HUES48 (cell line): ENCODE results near the gene RAB19.
A peak's percentile ranks its signal among the peaks of the same experiment; 100 is the strongest.

Source experiments
- H3K27ac ChIP-seq: one replicate; pipeline ENCODE4 v1.7.0; 2013; ENCODE audit warnings: low read depth, low read length, inconsistent platforms
- H3K27me3 ChIP-seq: 2 replicates; pipeline ENCODE4 v1.6.1; 2013; ENCODE audit warnings: mild to moderate bottlenecking, low read length; ENCODE audit not compliant: control insufficient read depth, insufficient read depth
- H3K36me3 ChIP-seq: 2 replicates; pipeline ENCODE4 v1.6.1; 2013; ENCODE audit warnings: low read length; ENCODE audit not compliant: control insufficient read depth, insufficient read depth
- H3K4me1 ChIP-seq: 2 replicates; pipeline ENCODE4 v1.6.1; 2013; ENCODE audit warnings: mild to moderate bottlenecking, low read length; ENCODE audit not compliant: control insufficient read depth, insufficient read depth
- H3K4me3 ChIP-seq: 2 replicates; pipeline ENCODE4 v1.5.1; 2013; ENCODE audit warnings: mild to moderate bottlenecking, low read depth, low read length
- H3K9ac ChIP-seq: 2 replicates; pipeline ENCODE4 v1.6.1; 2013; ENCODE audit warnings: mild to moderate bottlenecking, low read depth, low read length, moderate library complexity
- H3K9me3 ChIP-seq: 2 replicates; pipeline ENCODE4 v1.6.1; 2013; ENCODE audit warnings: low read length; ENCODE audit not compliant: control insufficient read depth, insufficient read depth

RAB19 gene

DNA sequence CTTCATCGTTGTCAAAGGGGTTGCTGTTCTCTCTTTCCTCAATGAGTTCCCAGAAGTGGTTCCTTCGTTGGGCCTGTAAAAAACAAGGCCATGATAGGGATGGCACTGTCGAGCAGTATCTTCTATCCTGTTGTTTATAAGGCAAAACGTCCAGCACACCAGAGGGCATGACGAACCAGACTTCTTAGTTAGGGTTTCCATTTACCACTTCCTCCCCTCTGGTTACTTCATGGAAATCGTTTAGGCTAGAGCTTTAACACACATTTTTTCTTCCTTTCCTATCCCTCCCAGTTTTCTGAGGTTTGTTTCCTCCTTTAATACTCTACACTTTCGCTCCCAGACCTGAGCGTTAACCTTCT is 50.8 kb downstream of the RAB19 start:
- Histone ChIP-seq H3K27me3 (no peaks in the 10 kb centered on the region), H3K4me1 (peaks cover 57% of the 10 kb centered on the region), H3K36me3 (peaks cover 71% of the 10 kb centered on the region), H3K9me3 (no peaks in the 10 kb centered on the region), H3K4me3 (no peak overlapping the region), H3K27ac (peak overlapping the region; percentile 94), H3K9ac (peak overlapping the region; percentile 27; the same call in 1 of the 2 replicates)

DNA sequence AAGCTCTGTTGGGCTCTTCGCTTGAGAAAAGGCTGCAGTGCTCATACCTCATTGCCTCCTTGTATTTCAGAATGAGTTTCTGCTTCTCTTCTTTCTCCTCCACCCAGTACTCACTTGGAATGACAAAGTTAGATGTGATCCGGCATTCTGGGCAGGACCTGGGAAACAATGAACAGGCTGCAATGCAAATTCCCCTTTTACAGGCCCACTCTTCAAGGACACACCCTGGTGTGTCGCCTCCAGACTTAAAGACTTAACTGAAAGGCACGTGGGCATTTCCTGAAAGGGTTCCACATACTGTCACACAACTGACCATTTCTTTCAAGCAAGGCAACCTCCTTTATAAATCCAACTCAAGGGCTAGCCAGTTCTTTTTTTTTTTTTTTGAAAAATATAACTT is 51.9 kb downstream of the RAB19 start:
- Histone ChIP-seq H3K36me3 (peaks cover 76% of the 10 kb centered on the region), H3K9me3 (no peaks in the 10 kb centered on the region), H3K9ac (no peak overlapping the region; the same call in 1 of the 2 replicates), H3K4me3 (0 out of 2 replicates have a peak overlapping the region, but pooled peaks have one; percentile 20), H3K27me3 (no peaks in the 10 kb centered on the region), H3K4me1 (peaks cover 54% of the 10 kb centered on the region), H3K27ac (peak overlapping the region; percentile 94)

DNA sequence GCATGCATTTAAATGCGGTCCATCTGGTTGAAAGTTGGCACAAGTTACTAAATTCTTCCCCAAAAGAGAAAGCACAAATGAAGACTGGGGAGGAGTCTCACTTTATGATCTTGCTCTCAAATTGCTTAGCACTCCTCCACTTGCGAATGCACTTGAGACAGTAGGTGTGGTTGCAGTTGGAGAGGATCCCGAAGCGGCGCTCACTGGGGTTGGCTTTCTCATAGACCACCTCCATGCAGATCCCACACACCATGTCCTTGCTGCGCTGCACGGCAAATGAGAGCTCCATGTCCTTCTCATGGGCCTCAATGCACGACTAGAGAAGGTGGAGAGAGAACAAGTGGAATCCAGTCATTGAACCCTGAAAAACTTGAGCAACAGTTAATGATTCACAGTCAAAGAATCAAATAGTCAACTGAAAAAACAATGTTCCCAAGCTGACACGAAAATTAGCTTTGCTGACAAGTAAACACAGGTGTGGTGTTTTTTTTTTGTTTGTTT is 52.7 kb downstream of the RAB19 start:
- peaks cover 50% of the 10 kb centered on the region for H3K4me1 ChIP-seq
- H3K9me3 ChIP-seq, result no peaks in the 10 kb centered on the region
- peaks cover 84% of the 10 kb centered on the region for H3K36me3 ChIP-seq
- H3K9ac ChIP-seq, result no peak overlapping the region
- no peaks in the 10 kb centered on the region for H3K27me3 ChIP-seq
- H3K27ac ChIP-seq, result peak overlapping the region; percentile 94
- no peak overlapping the region for H3K4me3 ChIP-seq

GRCh38 chr7:140458201-140458600 is 54.3 kb downstream of the RAB19 start:
- no peaks in the 10 kb centered on the region for H3K9me3 ChIP-seq
- no peaks in the 10 kb centered on the region for H3K27me3 ChIP-seq
- peaks cover 43% of the 10 kb centered on the region for H3K4me1 ChIP-seq
- H3K27ac ChIP-seq, result peak overlapping the region; percentile 26
- H3K4me3 ChIP-seq, result no peak overlapping the region
- peaks cover 91% of the 10 kb centered on the region for H3K36me3 ChIP-seq
- H3K9ac ChIP-seq, result no peak overlapping the region

DNA sequence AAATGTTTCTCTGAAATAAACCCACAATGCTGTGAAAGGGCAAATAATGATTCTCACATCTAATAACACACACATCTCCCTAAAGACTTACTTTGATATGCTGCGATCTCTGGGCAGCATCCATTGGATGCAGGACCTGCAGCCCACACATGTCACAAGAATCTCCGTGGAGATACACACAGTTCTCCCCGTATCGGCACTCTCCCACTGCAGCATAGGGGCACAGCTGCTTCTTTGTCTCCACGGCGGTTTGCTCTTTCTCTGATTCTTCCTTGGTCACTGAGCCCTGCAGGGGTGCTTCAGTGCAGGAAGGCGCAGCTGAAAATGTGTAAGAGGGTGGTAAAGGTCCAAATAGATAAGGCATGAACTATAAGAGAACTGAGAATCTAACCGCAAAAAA is 55.1 kb downstream of the RAB19 start:
- H3K9ac ChIP-seq, result no peak overlapping the region
- H3K27ac ChIP-seq, result no peak overlapping the region
- H3K36me3 ChIP-seq, result peaks cover 88% of the 10 kb centered on the region
- H3K27me3 ChIP-seq, result no peaks in the 10 kb centered on the region
- H3K4me1 ChIP-seq, result peaks cover 42% of the 10 kb centered on the region
- no peaks in the 10 kb centered on the region for H3K9me3 ChIP-seq
- H3K4me3 ChIP-seq, result no peak overlapping the region

DNA sequence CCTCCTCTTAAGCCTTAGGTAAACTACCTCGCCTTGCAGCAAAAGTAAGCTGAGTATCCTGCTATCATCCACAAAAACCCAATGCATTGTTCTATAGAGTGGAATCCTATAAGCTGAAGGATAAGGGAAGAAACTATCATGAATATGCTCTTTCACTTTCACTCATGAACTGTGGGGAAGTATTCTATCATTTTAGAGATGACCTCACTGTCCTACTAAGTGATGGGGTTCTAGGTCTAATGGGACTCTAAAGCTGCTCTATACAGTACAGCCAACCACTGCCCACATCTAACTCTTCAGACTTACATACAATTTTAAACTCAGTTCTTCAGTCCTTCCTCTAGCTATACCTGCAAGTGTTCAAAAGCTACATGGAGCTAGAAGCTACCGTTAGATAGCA is 59.3 kb downstream of the RAB19 start:
- Histone ChIP-seq H3K27me3 (no peaks in the 10 kb centered on the region), H3K27ac (no peak overlapping the region), H3K36me3 (peaks cover 81% of the 10 kb centered on the region), H3K4me3 (no peak overlapping the region), H3K9ac (no peak overlapping the region), H3K4me1 (peaks cover 10% of the 10 kb centered on the region), H3K9me3 (no peaks in the 10 kb centered on the region)

- Histone ChIP-seq H3K4me1 (peaks cover 13% of the 10 kb centered on the region; the same call in 1 of the 2 replicates), H3K4me3 (no peak overlapping the region), H3K27me3 (no peaks in the 10 kb centered on the region), H3K9ac (no peak overlapping the region), H3K27ac (peak overlapping the region; percentile 17), H3K9me3 (no peaks in the 10 kb centered on the region), H3K36me3 (peaks cover 11% of the 10 kb centered on the region)
Observed at GRCh38 chr7:140475747-140476333, 72.0 kb downstream of the RAB19 start.

GRCh38 chr7:140476698-140477261 is 72.9 kb downstream of the RAB19 start:
- H3K27ac ChIP-seq, result peak overlapping the region; percentile 17
- peak overlapping the region; percentile 78; the same call in 1 of the 2 replicates for H3K4me3 ChIP-seq
- H3K4me1 ChIP-seq, result peaks cover 16% of the 10 kb centered on the region; the same call in 1 of the 2 replicates
- H3K36me3 ChIP-seq, result peaks cover 1% of the 10 kb centered on the region
- H3K27me3 ChIP-seq, result no peaks in the 10 kb centered on the region
- H3K9ac ChIP-seq, result no peak overlapping the region
- no peaks in the 10 kb centered on the region for H3K9me3 ChIP-seq
